ENCODE measurements around the gene ANGPTL1. TPM values are rescaled to one million over a fixed set of nuclear protein-coding genes. Genes with fewer than 3 reads are reported as not detected.

ANGPTL1 gene
- total RNA-seq, 1 experiment from 2014 or later = not detected

DNA sequence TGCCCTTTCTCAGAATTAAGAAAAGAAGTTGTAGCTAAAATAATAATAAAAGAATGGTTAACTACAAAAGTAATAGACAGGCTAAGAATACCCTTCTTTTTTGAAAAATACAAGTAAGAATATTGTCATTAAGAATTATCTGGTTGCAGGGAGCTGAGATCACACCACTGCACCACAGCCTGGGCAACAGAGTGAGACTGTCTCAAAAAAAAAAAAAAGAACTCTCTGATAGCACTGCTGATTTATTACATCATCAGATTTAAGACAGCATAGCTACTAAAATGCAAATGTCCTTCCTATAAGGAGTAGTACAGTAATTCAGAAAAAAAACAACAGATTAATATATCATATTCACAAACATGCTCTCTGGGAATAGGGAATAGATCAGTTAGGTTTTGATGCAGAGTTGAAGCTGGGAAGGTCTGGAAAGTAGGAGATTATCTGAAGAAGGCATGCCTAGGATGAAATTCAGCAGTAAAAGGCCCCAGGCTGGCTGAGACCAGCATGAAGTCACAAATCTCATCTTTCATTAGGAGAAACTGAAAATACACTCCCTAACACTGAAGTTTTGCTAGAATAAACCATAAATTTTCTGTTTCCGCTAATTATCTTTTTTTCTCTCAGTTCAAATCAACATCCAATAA lies 30.7 kb upstream of the ANGPTL1 start:
- Mint-ChIP-seq H3K27ac (ENCODE audit: low read depth, unreplicated experiment) (no peak overlapping the region), H3K36me3 (ENCODE audit: insufficient read depth, unreplicated experiment) (no peaks in the 10 kb centered on the region), H3K4me3 (ENCODE audit: unreplicated experiment) (no peak overlapping the region), H3K4me1 (ENCODE audit: insufficient read depth, unreplicated experiment) (no peaks in the 10 kb centered on the region), H3K9me3 (ENCODE audit: unreplicated experiment) (no peaks in the 10 kb centered on the region), H3K27me3 (ENCODE audit: insufficient read depth, unreplicated experiment) (no peaks in the 10 kb centered on the region)
- intact Hi-C loops (cut with micrococcal nuclease) = no loop called here
- ChIA-PET CTCF (interaction anchor here (0.7 to 1.5 kb wide), 10 partner anchors 19 to 602 kb away, joined by 3 to 6 read pairs (median 4); no protein-coding TSS in a partner anchor), POLR2A (interaction anchor here (0.6 to 1.1 kb wide), 2 partner anchors 25 to 109 kb away, joined by 3 to 4 read pairs; no protein-coding TSS in a partner anchor)
- TF ChIP-seq, protein P1, sequence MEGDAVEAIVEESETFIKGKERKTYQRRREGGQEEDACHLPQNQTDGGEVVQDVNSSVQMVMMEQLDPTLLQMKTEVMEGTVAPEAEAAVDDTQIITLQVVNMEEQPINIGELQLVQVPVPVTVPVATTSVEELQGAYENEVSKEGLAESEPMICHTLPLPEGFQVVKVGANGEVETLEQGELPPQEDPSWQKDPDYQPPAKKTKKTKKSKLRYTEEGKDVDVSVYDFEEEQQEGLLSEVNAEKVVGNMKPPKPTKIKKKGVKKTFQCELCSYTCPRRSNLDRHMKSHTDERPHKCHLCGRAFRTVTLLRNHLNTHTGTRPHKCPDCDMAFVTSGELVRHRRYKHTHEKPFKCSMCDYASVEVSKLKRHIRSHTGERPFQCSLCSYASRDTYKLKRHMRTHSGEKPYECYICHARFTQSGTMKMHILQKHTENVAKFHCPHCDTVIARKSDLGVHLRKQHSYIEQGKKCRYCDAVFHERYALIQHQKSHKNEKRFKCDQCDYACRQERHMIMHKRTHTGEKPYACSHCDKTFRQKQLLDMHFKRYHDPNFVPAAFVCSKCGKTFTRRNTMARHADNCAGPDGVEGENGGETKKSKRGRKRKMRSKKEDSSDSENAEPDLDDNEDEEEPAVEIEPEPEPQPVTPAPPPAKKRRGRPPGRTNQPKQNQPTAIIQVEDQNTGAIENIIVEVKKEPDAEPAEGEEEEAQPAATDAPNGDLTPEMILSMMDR (IDR thresholded peaks at IDR 0.05; ENCODE audit: unreplicated experiment) = no peak
- DNase-seq (ENCODE audit: unreplicated experiment) = no peak
- no TSS peak for BruUV-seq (replicated peaks)

DNA sequence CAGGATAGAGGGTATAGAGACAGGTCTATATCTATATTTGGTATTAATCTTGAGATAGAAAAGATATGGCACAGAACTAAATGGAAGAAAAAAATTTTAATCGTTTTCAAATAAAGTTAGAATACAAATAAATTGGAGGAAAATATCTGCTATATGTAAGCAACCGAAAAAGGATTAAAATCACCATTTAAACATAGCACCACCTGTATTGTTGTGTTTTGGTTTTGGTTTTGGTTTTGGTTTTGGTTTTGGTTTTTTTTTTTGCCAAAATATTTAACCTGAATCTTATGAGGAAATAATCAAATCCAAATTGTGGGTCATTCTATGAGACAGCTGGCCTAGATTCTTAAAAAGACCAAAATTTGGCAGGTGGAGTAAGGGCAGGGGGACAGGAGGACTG lies 28.5 kb upstream of the ANGPTL1 start:
- H3K4me1 Mint-ChIP-seq (ENCODE audit: insufficient read depth, unreplicated experiment) = no peaks in the 10 kb centered on the region
- BruUV-seq (replicated peaks) = no TSS peak
- no peaks in the 10 kb centered on the region for H3K9me3 Mint-ChIP-seq (ENCODE audit: unreplicated experiment)
- TF ChIP-seq, protein P1 (IDR thresholded peaks at IDR 0.05; ENCODE audit: unreplicated experiment) = no peak
- H3K27me3 Mint-ChIP-seq (ENCODE audit: insufficient read depth, unreplicated experiment) = no peaks in the 10 kb centered on the region
- H3K36me3 Mint-ChIP-seq (ENCODE audit: insufficient read depth, unreplicated experiment) = no peaks in the 10 kb centered on the region
- intact Hi-C loops (cut with micrococcal nuclease) = loop anchor here (5.0 kb wide), 1 partner anchor 37 kb away; no protein-coding TSS in a partner anchor
- no peak overlapping the region for H3K27ac Mint-ChIP-seq (ENCODE audit: low read depth, unreplicated experiment)
- H3K4me3 Mint-ChIP-seq (ENCODE audit: unreplicated experiment) = no peak overlapping the region
- POLR2A ChIA-PET = no interaction called here
- no peak for DNase-seq (ENCODE audit: unreplicated experiment)
- CTCF ChIA-PET = interaction anchor here (0.6 to 1.1 kb wide), 3 partner anchors 104 to 1289 kb away, joined by 3 to 5 read pairs (median 3); no protein-coding TSS in a partner anchor

DNA sequence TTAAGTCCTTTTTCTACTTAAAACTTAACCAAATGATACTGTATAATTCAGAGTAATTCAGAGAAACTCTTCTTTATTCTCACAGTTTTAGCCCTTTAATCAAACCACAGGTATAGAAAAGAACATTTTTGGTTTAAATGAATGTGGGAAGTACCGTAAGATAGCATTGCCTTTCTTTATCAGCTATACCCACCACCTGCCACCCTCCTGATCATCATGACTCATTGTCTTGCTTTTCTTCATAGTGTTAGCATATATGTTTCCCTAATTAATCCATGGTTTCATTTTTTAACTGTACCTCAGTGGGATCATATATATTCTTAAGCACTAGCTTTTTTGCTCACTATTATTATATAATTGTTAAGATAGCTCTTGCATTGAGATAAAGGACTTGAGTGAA lies 27.5 kb upstream of the ANGPTL1 start:
- no TSS peak for BruUV-seq (replicated peaks)
- ChIA-PET CTCF (interaction anchor here (1.1 kb wide), 1 partner anchor 105 kb away, joined by 3 read pairs; no protein-coding TSS in a partner anchor), POLR2A (interaction anchor here (0.8 to 1.0 kb wide), 2 partner anchors 9 to 16 kb away, joined by 3 read pairs; no protein-coding TSS in a partner anchor)
- Mint-ChIP-seq H3K36me3 (ENCODE audit: insufficient read depth, unreplicated experiment) (no peaks in the 10 kb centered on the region), H3K27me3 (ENCODE audit: insufficient read depth, unreplicated experiment) (no peaks in the 10 kb centered on the region), H3K27ac (ENCODE audit: low read depth, unreplicated experiment) (no peak overlapping the region), H3K9me3 (ENCODE audit: unreplicated experiment) (no peaks in the 10 kb centered on the region), H3K4me3 (ENCODE audit: unreplicated experiment) (no peak overlapping the region), H3K4me1 (ENCODE audit: insufficient read depth, unreplicated experiment) (no peaks in the 10 kb centered on the region)
- TF ChIP-seq, protein P1 (IDR thresholded peaks at IDR 0.05; ENCODE audit: unreplicated experiment) = no peak
- intact Hi-C loops (cut with micrococcal nuclease) = loop anchor here (5.0 kb wide), 1 partner anchor 36 kb away; no protein-coding TSS in a partner anchor
- no peak for DNase-seq (ENCODE audit: unreplicated experiment)

DNA sequence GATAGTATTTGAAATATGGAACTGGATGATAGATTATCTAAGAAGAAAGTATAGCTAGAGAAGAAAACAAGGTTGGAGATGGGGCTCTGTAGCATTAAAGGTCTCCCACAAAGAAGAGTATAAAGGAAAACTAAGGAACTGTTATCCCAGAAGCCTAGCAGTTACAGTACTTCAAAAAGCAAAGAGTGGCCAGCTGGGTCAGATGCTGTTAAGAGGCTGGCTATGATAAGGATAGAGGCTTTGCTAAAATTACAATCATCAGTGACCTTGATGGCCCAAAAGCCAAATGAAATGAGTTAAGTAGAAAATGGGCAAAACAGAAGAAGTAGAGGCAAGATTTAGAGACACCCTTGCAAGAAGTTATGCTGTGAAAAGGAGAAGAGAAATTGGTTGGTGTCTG lies 25.1 kb upstream of the ANGPTL1 start:
- ChIA-PET CTCF (interaction anchor here (1.4 kb wide), 1 partner anchor 142 kb away, joined by 4 read pairs; no protein-coding TSS in a partner anchor), POLR2A (no interaction called here)
- no peak overlapping the region for H3K4me3 Mint-ChIP-seq (ENCODE audit: unreplicated experiment)
- H3K36me3 Mint-ChIP-seq (ENCODE audit: insufficient read depth, unreplicated experiment) = no peaks in the 10 kb centered on the region
- H3K27me3 Mint-ChIP-seq (ENCODE audit: insufficient read depth, unreplicated experiment) = no peaks in the 10 kb centered on the region
- BruUV-seq (replicated peaks) = no TSS peak
- no peaks in the 10 kb centered on the region for H3K4me1 Mint-ChIP-seq (ENCODE audit: insufficient read depth, unreplicated experiment)
- no peaks in the 10 kb centered on the region for H3K9me3 Mint-ChIP-seq (ENCODE audit: unreplicated experiment)
- no peak overlapping the region for H3K27ac Mint-ChIP-seq (ENCODE audit: low read depth, unreplicated experiment)
- TF ChIP-seq, protein P1 (IDR thresholded peaks at IDR 0.05; ENCODE audit: unreplicated experiment) = no peak
- intact Hi-C loops (cut with micrococcal nuclease) = loop anchor here (5.0 kb wide), 1 partner anchor 34 kb away; no protein-coding TSS in a partner anchor
- no peak for DNase-seq (ENCODE audit: unreplicated experiment)
